Measurements from ENCODE around the gene CPLANE1. TPM values are rescaled to one million over a fixed set of nuclear protein-coding genes. Genes with fewer than 3 reads are reported as not detected.

The CPLANE1 gene
- total RNA-seq, 4 donors from 2014 or later: 17.0 to 24.5 (median 19.1) TPM

GRCh38 chr5:37170856-37171255, 78.3 kb downstream of the CPLANE1 start:
- intact Hi-C loops (cut with DNase I): no loop called here
- Histone ChIP-seq H3K9me3 (no peaks in the 10 kb centered on the region), H3K36me3 (peaks cover 0 to 98% (median 76%) of the 10 kb centered on the region in 4 donors), H3K4me3 (no peak overlapping the region), H3K27ac (replicated peaks in 1 of 4) (no peak overlapping the region), H3K27me3 (no peaks in the 10 kb centered on the region), H3K4me1 (no peaks in the 10 kb centered on the region)
- WGBS: 96% methylated on average over 6 of the region's 6 CpGs
- no peak for TF ChIP-seq CTCF (IDR thresholded peaks at IDR 0.05)
- TF ChIP-seq POLR2AphosphoS5 (IDR thresholded peaks at IDR 0.05): no peak
- no peak for TF ChIP-seq EP300 (IDR thresholded peaks at IDR 0.05)
- no peak for TF ChIP-seq POLR2A (IDR thresholded peaks at IDR 0.05; ENCODE audit: low read depth)
- no peak for DNase-seq (ENCODE audit: extremely low spot score)

- H3K9me3 ChIP-seq: no peaks in the 10 kb centered on the region
- H3K27ac ChIP-seq (replicated peaks in 1 of 4): no peak overlapping the region
- WGBS: 98% methylated on average over 3 of the region's 3 CpGs
- no peaks in the 10 kb centered on the region for H3K4me1 ChIP-seq
- DNase-seq (ENCODE audit: extremely low spot score): no peak
- TF ChIP-seq EP300 (IDR thresholded peaks at IDR 0.05): no peak
- no peak for TF ChIP-seq CTCF (IDR thresholded peaks at IDR 0.05)
- TF ChIP-seq POLR2AphosphoS5 (IDR thresholded peaks at IDR 0.05): no peak
- no peak for TF ChIP-seq POLR2A (IDR thresholded peaks at IDR 0.05; ENCODE audit: low read depth)
- no peak overlapping the region for H3K4me3 ChIP-seq
- no peaks in the 10 kb centered on the region for H3K27me3 ChIP-seq
- intact Hi-C loops (cut with DNase I): loop anchor here (10.0 kb wide), 1 partner anchor 111 kb away; no protein-coding TSS in a partner anchor
- H3K36me3 ChIP-seq: peaks cover 8 to 53% (median 39%) of the 10 kb centered on the region in 4 donors
These were observed 83.0 kb downstream of the CPLANE1 start for GRCh38 chr5:37166197-37166596.

- H3K36me3 ChIP-seq: peaks cover 12 to 49% (median 34%) of the 10 kb centered on the region in 4 donors
- no peak overlapping the region for H3K27ac ChIP-seq (replicated peaks in 1 of 4)
- no peak for DNase-seq (ENCODE audit: extremely low spot score)
- intact Hi-C loops (cut with DNase I): loop anchor here (10.0 kb wide), 1 partner anchor 111 kb away; no protein-coding TSS in a partner anchor
- WGBS: 86% methylated on average over 1 of the region's 1 CpG
- H3K4me1 ChIP-seq: no peaks in the 10 kb centered on the region
- no peaks in the 10 kb centered on the region for H3K27me3 ChIP-seq
- TF ChIP-seq EP300 (IDR thresholded peaks at IDR 0.05): no peak
- TF ChIP-seq POLR2AphosphoS5 (IDR thresholded peaks at IDR 0.05): no peak
- TF ChIP-seq CTCF (IDR thresholded peaks at IDR 0.05): no peak
- no peak for TF ChIP-seq POLR2A (IDR thresholded peaks at IDR 0.05; ENCODE audit: low read depth)
- H3K9me3 ChIP-seq: no peaks in the 10 kb centered on the region
- H3K4me3 ChIP-seq: no peak overlapping the region
These were observed 83.4 kb downstream of the CPLANE1 start for GRCh38 chr5:37165761-37166160.

GRCh38 chr5:37153661-37154060, 95.5 kb downstream of the CPLANE1 start:
- H3K36me3 ChIP-seq: peaks cover 34 to 89% (median 57%) of the 10 kb centered on the region in 4 donors
- no peak overlapping the region for H3K4me3 ChIP-seq
- TF ChIP-seq CTCF (IDR thresholded peaks at IDR 0.05) (no peak), POLR2AphosphoS5 (IDR thresholded peaks at IDR 0.05) (no peak), POLR2A (IDR thresholded peaks at IDR 0.05; ENCODE audit: low read depth) (no peak), EP300 (IDR thresholded peaks at IDR 0.05) (no peak)
- no peak overlapping the region for H3K27ac ChIP-seq (replicated peaks in 1 of 4)
- WGBS: 87% methylated on average over 3 of the region's 3 CpGs
- intact Hi-C loops (cut with DNase I): no loop called here
- no peaks in the 10 kb centered on the region for H3K9me3 ChIP-seq
- no peaks in the 10 kb centered on the region for H3K27me3 ChIP-seq
- no peaks in the 10 kb centered on the region for H3K4me1 ChIP-seq
- no peak for DNase-seq (ENCODE audit: extremely low spot score)

- Histone ChIP-seq H3K27me3 (no peaks in the 10 kb centered on the region), H3K9me3 (no peaks in the 10 kb centered on the region), H3K36me3 (peaks cover 12 to 78% (median 30%) of the 10 kb centered on the region in 4 donors), H3K4me1 (no peaks in the 10 kb centered on the region), H3K27ac (replicated peaks in 1 of 4) (no peak overlapping the region), H3K4me3 (no peak overlapping the region)
- no peak for DNase-seq (ENCODE audit: extremely low spot score)
- no peak for TF ChIP-seq POLR2A (IDR thresholded peaks at IDR 0.05; ENCODE audit: low read depth)
- no peak for TF ChIP-seq CTCF (IDR thresholded peaks at IDR 0.05)
- no peak for TF ChIP-seq EP300 (IDR thresholded peaks at IDR 0.05)
- TF ChIP-seq POLR2AphosphoS5 (IDR thresholded peaks at IDR 0.05): no peak
- intact Hi-C loops (cut with DNase I): no loop called here
- WGBS: 92% methylated on average over 1 of the region's 1 CpG
These were observed 102.3 kb downstream of the CPLANE1 start for GRCh38 chr5:37146896-37147295.
